ENCODE data around the gene FGF14. TPM values are rescaled to one million over a fixed set of nuclear protein-coding genes. Genes with fewer than 3 reads are reported as not detected.

FGF14 gene
- polyA plus RNA-seq (2012; rRNA removed): 0.20 and 0.36 TPM in 2 replicates
- 0.85 and 1.6 TPM in 2 replicates for polyA plus RNA-seq (2012; cell fraction: cytosol; rRNA removed)
- polyA plus RNA-seq (2012; cell fraction: nucleus; rRNA removed): 0.62 and 0.75 TPM in 2 replicates

DNA sequence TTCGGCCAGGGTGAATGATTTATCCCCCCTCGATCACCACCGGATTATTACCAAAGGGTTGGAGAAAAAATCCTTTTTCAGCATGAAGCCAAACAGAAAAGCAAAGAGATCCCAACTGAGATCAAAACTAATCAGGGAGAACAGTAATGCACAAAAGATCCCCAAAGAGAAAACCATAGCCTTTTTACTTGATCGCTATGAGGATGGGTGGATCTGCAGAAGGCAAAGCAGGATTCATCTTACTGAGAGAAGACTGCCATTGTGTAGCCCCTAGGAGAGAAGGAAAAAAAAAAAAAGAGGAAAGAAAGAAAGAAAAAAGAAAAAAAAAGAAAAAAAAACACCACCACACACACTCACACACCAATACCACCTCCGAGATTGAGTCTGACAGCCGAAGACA lies at the start of gene FGF14:
Gene FGF14, minus strand, starts transcription at position 283 of the 400 bp plus-strand sequence.
- Histone ChIP-seq H3K4me2 (peak within 1 kb of the TSS; percentile 97), H3K4me1 (ENCODE audit: control insufficient read depth in 1 of 2, insufficient read depth in 2 of 2, low read depth in 1 of 2, low read length in 1 of 2) (peaks cover 0 to 6% of the 10 kb centered on the region in 2 experiments; a peak in 2 of 4 replicates), H3K9me3 (no peaks in the 10 kb centered on the region), H3K9ac (peak within 1 kb of the TSS; percentile 28; the same call in 1 of the 2 replicates), H4K20me1 (ENCODE audit: insufficient read depth) (no peaks in the 10 kb centered on the region), H3K36me3 (replicated peaks in 1 of 2; ENCODE audit: control insufficient read depth in 1 of 2, insufficient read depth in 2 of 2, low read length in 1 of 2) (no peaks in the 10 kb centered on the region), H2AFZ (ENCODE audit: low read depth) (peak within 1 kb of the TSS; percentile 92), H3K79me2 (ENCODE audit: insufficient read depth) (no peaks in the 10 kb centered on the region), H3K27me3 (ENCODE audit: insufficient read depth) (no peaks in the 10 kb centered on the region), H3K4me3 (ENCODE audit: low read depth in 2 of 2, low read length in 1 of 2) (peak within 1 kb of the TSS; percentile 67 to 83), H3K27ac (ENCODE audit: low read depth in 2 of 2, low read length in 1 of 2) (peak within 1 kb of the TSS in 1 of 2 experiments; percentile 96; a peak in 2 of 4 replicates), H3F3A (replicated peaks; ENCODE audit: insufficient read depth) (peaks cover 5% of the 10 kb centered on the region), H3K9me2 (no peaks in the 10 kb centered on the region)
- DNase-seq: peak; percentile 31
- no peak for TF ChIP-seq SMC3 (IDR thresholded peaks at IDR 0.05; ENCODE audit: low read depth, low read length)
- TF ChIP-seq, protein P1, sequence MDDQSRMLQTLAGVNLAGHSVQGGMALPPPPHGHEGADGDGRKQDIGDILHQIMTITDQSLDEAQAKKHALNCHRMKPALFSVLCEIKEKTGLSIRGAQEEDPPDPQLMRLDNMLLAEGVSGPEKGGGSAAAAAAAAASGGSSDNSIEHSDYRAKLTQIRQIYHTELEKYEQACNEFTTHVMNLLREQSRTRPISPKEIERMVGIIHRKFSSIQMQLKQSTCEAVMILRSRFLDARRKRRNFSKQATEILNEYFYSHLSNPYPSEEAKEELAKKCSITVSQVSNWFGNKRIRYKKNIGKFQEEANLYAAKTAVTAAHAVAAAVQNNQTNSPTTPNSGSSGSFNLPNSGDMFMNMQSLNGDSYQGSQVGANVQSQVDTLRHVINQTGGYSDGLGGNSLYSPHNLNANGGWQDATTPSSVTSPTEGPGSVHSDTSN (IDR thresholded peaks at IDR 0.05): no peak
- no peak for TF ChIP-seq RAD21 (IDR thresholded peaks at IDR 0.05; ENCODE audit: low read length)
- TF ChIP-seq, protein P2, sequence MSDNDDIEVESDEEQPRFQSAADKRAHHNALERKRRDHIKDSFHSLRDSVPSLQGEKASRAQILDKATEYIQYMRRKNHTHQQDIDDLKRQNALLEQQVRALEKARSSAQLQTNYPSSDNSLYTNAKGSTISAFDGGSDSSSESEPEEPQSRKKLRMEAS (IDR thresholded peaks at IDR 0.05; ENCODE audit: low read depth): no peak
- POLR2A ChIA-PET: interaction anchor here (0.6 to 2.8 kb wide), 3 partner anchors 154 to 206 kb away, joined by 3 to 19 read pairs (median 16); no protein-coding TSS in a partner anchor
- CTCF ChIA-PET: interaction anchor here (0.6 to 6.0 kb wide), 10 partner anchors 12 to 459 kb away, joined by 3 to 67 read pairs (median 4); no protein-coding TSS in a partner anchor
- WGBS (ENCODE audit: low lambda C conversion rate): 4% methylated on average over 6 of the region's 6 CpGs

DNA sequence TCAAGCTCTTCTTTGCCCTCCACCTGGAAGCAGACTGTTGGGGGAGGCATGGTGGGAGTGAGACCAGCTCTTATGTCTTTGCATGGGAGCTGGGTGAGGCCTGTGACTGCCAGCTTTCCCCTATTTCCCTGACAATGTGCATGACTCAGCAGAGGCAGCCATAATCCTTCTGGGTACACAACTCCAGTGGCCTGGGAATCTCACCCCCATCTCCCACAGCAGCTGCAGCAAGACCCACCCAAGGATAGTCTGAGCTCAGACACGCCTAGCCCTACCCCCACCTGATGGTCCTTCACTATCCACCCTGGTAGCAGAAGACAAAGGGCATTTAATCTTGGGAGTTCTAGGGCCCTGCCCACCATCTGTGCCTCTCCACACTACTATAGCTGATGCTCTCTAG lies 41.4 kb upstream of the FGF14 start:
- no peaks in the 10 kb centered on the region for H3F3A ChIP-seq (replicated peaks; ENCODE audit: insufficient read depth)
- no peaks in the 10 kb centered on the region for H3K36me3 ChIP-seq (replicated peaks in 1 of 2; ENCODE audit: control insufficient read depth in 1 of 2, insufficient read depth in 2 of 2, low read length in 1 of 2)
- no peak overlapping the region for H3K27ac ChIP-seq (ENCODE audit: low read depth in 2 of 2, low read length in 1 of 2)
- POLR2A ChIA-PET: interaction anchor here (0.5 kb wide), 1 partner anchor 47 kb away, joined by 3 read pairs; no protein-coding TSS in a partner anchor
- no peak for DNase-seq
- no peaks in the 10 kb centered on the region for H3K9me2 ChIP-seq
- H4K20me1 ChIP-seq (ENCODE audit: insufficient read depth): no peaks in the 10 kb centered on the region
- no peak overlapping the region for H3K9ac ChIP-seq
- H3K79me2 ChIP-seq (ENCODE audit: insufficient read depth): no peaks in the 10 kb centered on the region
- no peaks in the 10 kb centered on the region for H3K9me3 ChIP-seq
- WGBS (ENCODE audit: low lambda C conversion rate): 71% methylated on average over 1 of the region's 1 CpG
- no peak overlapping the region for H2AFZ ChIP-seq (ENCODE audit: low read depth)
- CTCF ChIA-PET: interaction anchor here (1.2 kb wide), 1 partner anchor 15 kb away, joined by 4 read pairs; no protein-coding TSS in a partner anchor
- no peaks in the 10 kb centered on the region for H3K27me3 ChIP-seq (ENCODE audit: insufficient read depth)
- 0 out of 4 replicates have a peak, but pooled peaks cover 0 to 2% of the 10 kb centered on the region in 2 experiments for H3K4me1 ChIP-seq (ENCODE audit: control insufficient read depth in 1 of 2, insufficient read depth in 2 of 2, low read depth in 1 of 2, low read length in 1 of 2)
- no peak overlapping the region for H3K4me2 ChIP-seq
- H3K4me3 ChIP-seq (ENCODE audit: low read depth in 2 of 2, low read length in 1 of 2): no peak overlapping the region
- TF ChIP-seq ELF1 (IDR thresholded peaks at IDR 0.05) (no peak), FOXJ3 (CRISPR knock-in tag; IDR thresholded peaks at IDR 0.05) (no peak), RFX5 (IDR thresholded peaks at IDR 0.05; ENCODE audit: low read length) (no peak), JUND (IDR thresholded peaks at IDR 0.05) (no peak), CHD2 (IDR thresholded peaks at IDR 0.05; ENCODE audit: low read length, partially characterized antibody) (no peak), NFIC (IDR thresholded peaks at IDR 0.05; ENCODE audit: borderline replicate concordance) (no peak), RCOR1 (IDR thresholded peaks at IDR 0.05; ENCODE audit: low read length) (no peak), SIN3A (IDR thresholded peaks at IDR 0.05; ENCODE audit: borderline replicate concordance, low read depth, low read length) (no peak), MEF2A (IDR thresholded peaks at IDR 0.05; ENCODE audit: borderline replicate concordance, low read depth) (no peak), GATA2 (CRISPR knock-in tag; IDR thresholded peaks at IDR 0.05) (no peak), SMC3 (IDR thresholded peaks at IDR 0.05; ENCODE audit: low read depth, low read length) (no peak), FOSL2 (IDR thresholded peaks at IDR 0.05; ENCODE audit: borderline replicate concordance, low read depth) (no peak), EZH2phosphoT487 (IDR thresholded peaks at IDR 0.05; ENCODE audit: borderline replicate concordance, low read depth) (no peak)
- TF ChIP-seq, protein P1 (IDR thresholded peaks at IDR 0.05): no peak
- TF ChIP-seq, protein P3, sequence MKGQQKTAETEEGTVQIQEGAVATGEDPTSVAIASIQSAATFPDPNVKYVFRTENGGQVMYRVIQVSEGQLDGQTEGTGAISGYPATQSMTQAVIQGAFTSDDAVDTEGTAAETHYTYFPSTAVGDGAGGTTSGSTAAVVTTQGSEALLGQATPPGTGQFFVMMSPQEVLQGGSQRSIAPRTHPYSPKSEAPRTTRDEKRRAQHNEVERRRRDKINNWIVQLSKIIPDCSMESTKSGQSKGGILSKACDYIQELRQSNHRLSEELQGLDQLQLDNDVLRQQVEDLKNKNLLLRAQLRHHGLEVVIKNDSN (IDR thresholded peaks at IDR 0.05; ENCODE audit: borderline replicate concordance, low read depth): no peak
- TF ChIP-seq, protein P4, sequence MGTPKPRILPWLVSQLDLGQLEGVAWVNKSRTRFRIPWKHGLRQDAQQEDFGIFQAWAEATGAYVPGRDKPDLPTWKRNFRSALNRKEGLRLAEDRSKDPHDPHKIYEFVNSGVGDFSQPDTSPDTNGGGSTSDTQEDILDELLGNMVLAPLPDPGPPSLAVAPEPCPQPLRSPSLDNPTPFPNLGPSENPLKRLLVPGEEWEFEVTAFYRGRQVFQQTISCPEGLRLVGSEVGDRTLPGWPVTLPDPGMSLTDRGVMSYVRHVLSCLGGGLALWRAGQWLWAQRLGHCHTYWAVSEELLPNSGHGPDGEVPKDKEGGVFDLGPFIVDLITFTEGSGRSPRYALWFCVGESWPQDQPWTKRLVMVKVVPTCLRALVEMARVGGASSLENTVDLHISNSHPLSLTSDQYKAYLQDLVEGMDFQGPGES (IDR thresholded peaks at IDR 0.05; ENCODE audit: low read depth, low read length): no peak
- TF ChIP-seq, protein P5, sequence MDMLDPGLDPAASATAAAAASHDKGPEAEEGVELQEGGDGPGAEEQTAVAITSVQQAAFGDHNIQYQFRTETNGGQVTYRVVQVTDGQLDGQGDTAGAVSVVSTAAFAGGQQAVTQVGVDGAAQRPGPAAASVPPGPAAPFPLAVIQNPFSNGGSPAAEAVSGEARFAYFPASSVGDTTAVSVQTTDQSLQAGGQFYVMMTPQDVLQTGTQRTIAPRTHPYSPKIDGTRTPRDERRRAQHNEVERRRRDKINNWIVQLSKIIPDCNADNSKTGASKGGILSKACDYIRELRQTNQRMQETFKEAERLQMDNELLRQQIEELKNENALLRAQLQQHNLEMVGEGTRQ (IDR thresholded peaks at IDR 0.05; ENCODE audit: borderline replicate concordance, low read depth, low read length): no peak

Data from SK-N-SH (cell line).